Natural killer cell (primary cell): ENCODE measurements around the gene ADGRL4. TPM values are rescaled to one million over a fixed set of nuclear protein-coding genes. Genes with fewer than 3 reads are reported as not detected.

ENCODE experiments used
- ATAC-seq, 3 donors: fragments of 150-1000 bp in 2 of 3; fragments of 200-7000 bp in 1 of 3; cut with Tn5 transposase; 1 replicate in 1 of 3; 2 replicates in 2 of 3; pipeline ENCODE4 v1.10.0; 2021; ENCODE audit warnings: mild to moderate bottlenecking in 2 of 3, moderate library complexity in 2 of 3
- DNase-seq, 2 donors: peaks; one replicate each; pipeline versions ENCODE4 v3.0.0 to v3.0.0-alpha.2; 2013 to 2021; ENCODE audit warnings: mixed read lengths in 1 of 2
- H3K27ac ChIP-seq: one replicate; pipeline ENCODE4 v1.5.1; 2013; ENCODE audit warnings: mild to moderate bottlenecking, low read length
- H3K27me3 ChIP-seq: one replicate; pipeline ENCODE4 v1.6.1; 2013; ENCODE audit warnings: low read length; ENCODE audit not compliant: control insufficient read depth, insufficient read depth
- H3K36me3 ChIP-seq: one replicate; pipeline ENCODE4 v1.6.1; 2013; ENCODE audit warnings: low read length; ENCODE audit not compliant: control insufficient read depth, insufficient read depth
- H3K4me1 ChIP-seq: one replicate; pipeline ENCODE4 v1.6.1; 2013; ENCODE audit warnings: low read length; ENCODE audit not compliant: control insufficient read depth, insufficient read depth
- H3K4me3 ChIP-seq: one replicate; pipeline ENCODE4 v1.5.1; 2013; ENCODE audit warnings: low read length
- H3K9me3 ChIP-seq: one replicate; pipeline ENCODE4 v1.6.1; 2013; ENCODE audit warnings: low read length; ENCODE audit not compliant: control insufficient read depth, insufficient read depth
- H3K27ac Mint-ChIP-seq, 2 donors: one replicate each; pipeline ENCODE4 v1.8.0; 2022; ENCODE audit warnings: mild to moderate bottlenecking in 2 of 2, mixed read lengths in 2 of 2, moderate library complexity in 1 of 2
- H3K27me3 Mint-ChIP-seq, 2 donors: one replicate each; pipeline ENCODE4 v1.8.0; 2022; ENCODE audit warnings: low read depth in 2 of 2, mixed read lengths in 2 of 2
- H3K36me3 Mint-ChIP-seq: one replicate; pipeline ENCODE4 v1.8.0; 2022; ENCODE audit warnings: mixed read lengths
- H3K4me1 Mint-ChIP-seq, 2 donors: one replicate each; pipeline ENCODE4 v1.8.0; 2022; ENCODE audit warnings: mixed read lengths in 2 of 2
- H3K4me3 Mint-ChIP-seq: one replicate; pipeline ENCODE4 v1.8.0; 2022; ENCODE audit warnings: mild to moderate bottlenecking, moderate library complexity, mixed read lengths
- H3K9me3 Mint-ChIP-seq, 2 donors: one replicate each; pipeline ENCODE4 v1.8.0; 2022; ENCODE audit warnings: mixed read lengths in 2 of 2
- CTCF ChIP-seq: fragments of 200-600 bp; IDR thresholded peaks from one replicate; pipeline ENCODE4 v1.8.0; 2022; ENCODE audit warnings: antibody characterized with exemption
- WGBS: methylation state at CpG from one replicate; pipeline ENCODE4 v1.1.7; 2013; ENCODE audit warnings: missing lambda C conversion rate; ENCODE audit not compliant: insufficient coverage; 5-methylcytosine and 5-hydroxymethylcytosine counted together
- intact Hi-C: fragments of 100-400 bp; cut with micrococcal nuclease; formaldehyde crosslinking; loops from one replicate; pipeline ENCODE4 v1.14.2; 2022
- total RNA-seq, 4 donors: library from RNA; stranded (reverse); fragments of 120-200 nt in 1 of 4; gene quantifications; one replicate each; pipeline versions ENCODE4 v1.2.3 to v1.2.4, GENCODE V29; 2013 to 2022

Gene ADGRL4
- total RNA-seq, 3 donors from 2014 or later (not counting 1 experiment from before 2014, with no cell fraction given) = not detected

- Histone ChIP-seq H3K4me1 (no peaks in the 10 kb centered on the region), H3K4me3 (no peak overlapping the region), H3K36me3 (no peaks in the 10 kb centered on the region), H3K27me3 (no peaks in the 10 kb centered on the region), H3K27ac (no peak overlapping the region), H3K9me3 (no peaks in the 10 kb centered on the region)
- TF ChIP-seq CTCF = no peak
- no peaks in the 10 kb centered on the region for H3K27me3 Mint-ChIP-seq
- WGBS = 90% methylated on average over 18 of the region's 18 CpGs
- no peaks in the 10 kb centered on the region for H3K36me3 Mint-ChIP-seq
- no peak overlapping the region for H3K4me3 Mint-ChIP-seq
- intact Hi-C loops = no loop called here
- H3K4me1 Mint-ChIP-seq = peaks cover 6% of the 10 kb centered on the region in 2 donors
- H3K27ac Mint-ChIP-seq = no peak overlapping the region
- peaks cover 4 to 7% of the 10 kb centered on the region in 2 donors for H3K9me3 Mint-ChIP-seq
- DNase-seq (no peak), ATAC-seq (no peak)
Measured at GRCh38 chr1:79044974-79045650, 38.6 kb upstream of the ADGRL4 start.

- WGBS = 57% methylated on average over 1 of the region's 4 CpGs
- H3K27me3 Mint-ChIP-seq = no peaks in the 10 kb centered on the region
- DNase-seq (no peak), ATAC-seq (no peak)
- H3K4me1 Mint-ChIP-seq = peaks cover 6% of the 10 kb centered on the region in 2 donors
- no peaks in the 10 kb centered on the region for H3K36me3 Mint-ChIP-seq
- TF ChIP-seq CTCF = no peak
- intact Hi-C loops = no loop called here
- Histone ChIP-seq H3K36me3 (no peaks in the 10 kb centered on the region), H3K4me3 (no peak overlapping the region), H3K27ac (no peak overlapping the region), H3K9me3 (no peaks in the 10 kb centered on the region), H3K4me1 (no peaks in the 10 kb centered on the region), H3K27me3 (no peaks in the 10 kb centered on the region)
- no peak overlapping the region for H3K27ac Mint-ChIP-seq
- H3K4me3 Mint-ChIP-seq = no peak overlapping the region
- H3K9me3 Mint-ChIP-seq = peaks cover 4 to 7% of the 10 kb centered on the region in 2 donors
Measured at GRCh38 chr1:79043506-79043905, 37.0 kb upstream of the ADGRL4 start.

GRCh38 chr1:79042539-79042938 is 36.0 kb upstream of the ADGRL4 start:
- H3K27me3 Mint-ChIP-seq = no peaks in the 10 kb centered on the region
- H3K9me3 ChIP-seq = no peaks in the 10 kb centered on the region
- H3K27ac Mint-ChIP-seq = no peak overlapping the region
- no peak overlapping the region for H3K27ac ChIP-seq
- no CpG with 5 or more reads among the region's 2 CpGs for WGBS
- H3K36me3 ChIP-seq = no peaks in the 10 kb centered on the region
- no peaks in the 10 kb centered on the region for H3K27me3 ChIP-seq
- no peak for ATAC-seq
- no peaks in the 10 kb centered on the region for H3K4me1 ChIP-seq
- intact Hi-C loops = no loop called here
- no peak overlapping the region for H3K4me3 ChIP-seq
- DNase-seq = no peak
- H3K4me3 Mint-ChIP-seq = no peak overlapping the region
- peaks cover 12 to 13% of the 10 kb centered on the region in 2 donors for H3K9me3 Mint-ChIP-seq
- peaks cover 6% of the 10 kb centered on the region in 2 donors for H3K4me1 Mint-ChIP-seq
- no peaks in the 10 kb centered on the region for H3K36me3 Mint-ChIP-seq
- no peak for TF ChIP-seq CTCF

GRCh38 chr1:79042117-79042516 is 35.6 kb upstream of the ADGRL4 start:
- Mint-ChIP-seq H3K9me3 (peaks cover 13 to 14% of the 10 kb centered on the region in 2 donors), H3K4me3 (no peak overlapping the region), H3K27ac (no peak overlapping the region), H3K36me3 (no peaks in the 10 kb centered on the region), H3K27me3 (no peaks in the 10 kb centered on the region), H3K4me1 (peaks cover 6% of the 10 kb centered on the region in 2 donors)
- Histone ChIP-seq H3K27ac (no peak overlapping the region), H3K27me3 (no peaks in the 10 kb centered on the region), H3K9me3 (peaks cover 4% of the 10 kb centered on the region), H3K4me3 (no peak overlapping the region), H3K36me3 (no peaks in the 10 kb centered on the region), H3K4me1 (no peaks in the 10 kb centered on the region)
- ATAC-seq = no peak
- TF ChIP-seq CTCF = no peak
- DNase-seq = no peak
- intact Hi-C loops = no loop called here
- no CpG with 5 or more reads among the region's 2 CpGs for WGBS
